Upper lobe of left lung (tissue), 6 donors: Measurements from ENCODE around the gene ZNHIT2. TPM values are rescaled to one million over a fixed set of nuclear protein-coding genes. Genes with fewer than 3 reads are reported as not detected.

Experiments
- ATAC-seq, 2 donors: fragments of 200-7000 bp; cut with Tn5 transposase; one replicate each; pipeline ENCODE4 v1.9.1; 2022; ENCODE audit warnings: mild to moderate bottlenecking in 2 of 2, moderate library complexity in 2 of 2; ENCODE audit not compliant: low FRiP score in 2 of 2
- DNase-seq, 2 donors: peaks; one replicate each; pipeline ENCODE4 v3.0.0-alpha.2; 2019 to 2020
- H3K27ac ChIP-seq, 4 donors: fragments of 200-600 bp; sonication (generic); one replicate each; pipeline ENCODE4 v1.5.1; 2016 to 2019
- H3K27me3 ChIP-seq, 4 donors: fragments of 200-600 bp; sonication (generic); one replicate each; pipeline ENCODE4 v1.5.1; 2017 to 2019
- H3K36me3 ChIP-seq, 4 donors: fragments of 200-600 bp; sonication (generic); one replicate each; pipeline ENCODE4 v1.5.1; 2016 to 2019
- H3K4me1 ChIP-seq, 4 donors: fragments of 200-600 bp; sonication (generic); one replicate each; pipeline ENCODE4 v1.5.1; 2018 to 2019
- H3K4me3 ChIP-seq, 4 donors: fragments of 200-600 bp; sonication (generic); one replicate each; pipeline ENCODE4 v1.5.1; 2017 to 2019; ENCODE audit warnings: mild to moderate bottlenecking in 2 of 4, moderate library complexity in 1 of 4
- H3K9me3 ChIP-seq, 4 donors: fragments of 200-600 bp; sonication (generic); one replicate each; pipeline ENCODE4 v1.5.1; 2018 to 2019
- CTCF ChIP-seq, 6 experiments: fragments of 450-650 bp in 4 of 6; fragments of 200-600 bp in 2 of 6; sonication (generic) in 2 of 6; IDR thresholded peaks; one replicate each; pipeline ENCODE4 v1.5.1; 2016 to 2019; ENCODE audit warnings: antibody characterized with exemption in 6 of 6
- EP300 ChIP-seq, 4 donors: sonication (generic); formaldehyde crosslinking; IDR thresholded peaks; one replicate each; pipeline ENCODE4 v1.5.1; 2017; ENCODE audit warnings: antibody characterized with exemption in 4 of 4, control low read depth in 2 of 4
- POLR2A ChIP-seq, 4 donors: fragments of 450-650 bp; IDR thresholded peaks; one replicate each; pipeline ENCODE4 v1.5.1; 2016 to 2017; ENCODE audit warnings: antibody characterized with exemption in 4 of 4, mild to moderate bottlenecking in 2 of 4
- POLR2AphosphoS5 ChIP-seq, 2 donors: sonication (generic); formaldehyde crosslinking; IDR thresholded peaks; one replicate each; pipeline ENCODE4 v1.5.1; 2017; ENCODE audit warnings: antibody characterized with exemption in 2 of 2
- WGBS, 2 donors: methylation state at CpG; one replicate each; pipeline ENCODE4 v1.1.5; 2017 to 2018; 5-methylcytosine and 5-hydroxymethylcytosine counted together
- total RNA-seq, 6 donors: library from RNA; depleted of rRNA in 4 of 6; stranded (reverse); fragments of >200 nt in 4 of 6; gene quantifications; one replicate each; pipeline versions ENCODE4 v1.1.0 to v1.2.1, GENCODE V29; 2016 to 2021
- donor health status: DM: no; HTN: no; CAD: no; lungs with moderate emphysema.
- donor health status: DM: no; HTN: yes; CAD: no; lungs with severe emphysema.

Gene ZNHIT2
- total RNA-seq, 6 donors from 2014 or later, result 12.6 to 28.5 (median 15.2) TPM

- no peak overlapping the region for H3K27ac ChIP-seq
- 81 to 83% methylated on average over 3 of the region's 3 CpGs for WGBS, 2 donors
- ATAC-seq (no peak), DNase-seq (no peak)
- H3K9me3 ChIP-seq, result no peaks in the 10 kb centered on the region
- no peak overlapping the region for H3K4me3 ChIP-seq
- no peak for TF ChIP-seq POLR2AphosphoS5 (IDR thresholded peaks at IDR 0.05)
- no peak for TF ChIP-seq POLR2A (IDR thresholded peaks at IDR 0.05)
- TF ChIP-seq EP300 (IDR thresholded peaks at IDR 0.05), result no peak
- TF ChIP-seq CTCF (IDR thresholded peaks at IDR 0.05), result no peak
- H3K4me1 ChIP-seq, result no peaks in the 10 kb centered on the region
- H3K27me3 ChIP-seq, result no peaks in the 10 kb centered on the region
- H3K36me3 ChIP-seq, result no peaks in the 10 kb centered on the region
These were observed 43.1 kb upstream of the ZNHIT2 start for GRCh38 chr11:65160643-65161042.

- no peaks in the 10 kb centered on the region for H3K36me3 ChIP-seq
- H3K27me3 ChIP-seq, result no peaks in the 10 kb centered on the region
- H3K27ac ChIP-seq, result no peak overlapping the region
- WGBS, 2 donors, result 73 to 74% methylated on average over 5 of the region's 5 CpGs
- H3K4me3 ChIP-seq, result no peak overlapping the region
- ATAC-seq, result no peak
- H3K4me1 ChIP-seq, result no peaks in the 10 kb centered on the region
- no peak for DNase-seq
- no peaks in the 10 kb centered on the region for H3K9me3 ChIP-seq
- TF ChIP-seq EP300 (IDR thresholded peaks at IDR 0.05), result no peak
- TF ChIP-seq CTCF (IDR thresholded peaks at IDR 0.05), result no peak
- no peak for TF ChIP-seq POLR2AphosphoS5 (IDR thresholded peaks at IDR 0.05)
- TF ChIP-seq POLR2A (IDR thresholded peaks at IDR 0.05), result no peak
These were observed 41.5 kb upstream of the ZNHIT2 start for GRCh38 chr11:65159012-65159411.

GRCh38 chr11:65157336-65157735 is 39.8 kb upstream of the ZNHIT2 start:
- WGBS, 2 donors, result 50 to 62% methylated on average over 3 of the region's 3 CpGs
- no peaks in the 10 kb centered on the region for H3K4me1 ChIP-seq
- H3K4me3 ChIP-seq, result no peak overlapping the region
- no peaks in the 10 kb centered on the region for H3K36me3 ChIP-seq
- H3K27ac ChIP-seq, result no peak overlapping the region
- no peaks in the 10 kb centered on the region for H3K9me3 ChIP-seq
- H3K27me3 ChIP-seq, result no peaks in the 10 kb centered on the region
- DNase-seq, result no peak
- ATAC-seq, result no peak
- TF ChIP-seq POLR2AphosphoS5 (IDR thresholded peaks at IDR 0.05) (no peak), CTCF (IDR thresholded peaks at IDR 0.05) (no peak), POLR2A (IDR thresholded peaks at IDR 0.05) (no peak), EP300 (IDR thresholded peaks at IDR 0.05) (no peak)

GRCh38 chr11:65156926-65157325 is 39.4 kb upstream of the ZNHIT2 start:
- 86 to 100% methylated on average over 2 to 3 of the region's 3 CpGs for WGBS, 2 donors
- no peaks in the 10 kb centered on the region for H3K36me3 ChIP-seq
- no peak for TF ChIP-seq CTCF (IDR thresholded peaks at IDR 0.05)
- TF ChIP-seq POLR2AphosphoS5 (IDR thresholded peaks at IDR 0.05), result no peak
- TF ChIP-seq EP300 (IDR thresholded peaks at IDR 0.05), result no peak
- no peak for TF ChIP-seq POLR2A (IDR thresholded peaks at IDR 0.05)
- H3K4me3 ChIP-seq, result no peak overlapping the region
- no peak overlapping the region for H3K27ac ChIP-seq
- ATAC-seq (no peak), DNase-seq (no peak)
- H3K4me1 ChIP-seq, result no peaks in the 10 kb centered on the region
- no peaks in the 10 kb centered on the region for H3K27me3 ChIP-seq
- no peaks in the 10 kb centered on the region for H3K9me3 ChIP-seq

- DNase-seq (no peak), ATAC-seq (no peak)
- no peaks in the 10 kb centered on the region for H3K9me3 ChIP-seq
- no peaks in the 10 kb centered on the region for H3K27me3 ChIP-seq
- no peak for TF ChIP-seq CTCF (IDR thresholded peaks at IDR 0.05)
- TF ChIP-seq POLR2A (IDR thresholded peaks at IDR 0.05), result no peak
- TF ChIP-seq EP300 (IDR thresholded peaks at IDR 0.05), result no peak
- TF ChIP-seq POLR2AphosphoS5 (IDR thresholded peaks at IDR 0.05), result no peak
- WGBS, 2 donors, result 83 to 97% methylated on average over 3 of the region's 3 CpGs
- no peak overlapping the region for H3K4me3 ChIP-seq
- no peaks in the 10 kb centered on the region for H3K36me3 ChIP-seq
- peaks cover 0 to 6% (median 3%) of the 10 kb centered on the region in 4 donors for H3K4me1 ChIP-seq
- H3K27ac ChIP-seq, result no peak overlapping the region
These were observed 38.8 kb upstream of the ZNHIT2 start for GRCh38 chr11:65156256-65156655.
